Measurements from ENCODE around the gene TSPAN9.

Gene TSPAN9

DNA sequence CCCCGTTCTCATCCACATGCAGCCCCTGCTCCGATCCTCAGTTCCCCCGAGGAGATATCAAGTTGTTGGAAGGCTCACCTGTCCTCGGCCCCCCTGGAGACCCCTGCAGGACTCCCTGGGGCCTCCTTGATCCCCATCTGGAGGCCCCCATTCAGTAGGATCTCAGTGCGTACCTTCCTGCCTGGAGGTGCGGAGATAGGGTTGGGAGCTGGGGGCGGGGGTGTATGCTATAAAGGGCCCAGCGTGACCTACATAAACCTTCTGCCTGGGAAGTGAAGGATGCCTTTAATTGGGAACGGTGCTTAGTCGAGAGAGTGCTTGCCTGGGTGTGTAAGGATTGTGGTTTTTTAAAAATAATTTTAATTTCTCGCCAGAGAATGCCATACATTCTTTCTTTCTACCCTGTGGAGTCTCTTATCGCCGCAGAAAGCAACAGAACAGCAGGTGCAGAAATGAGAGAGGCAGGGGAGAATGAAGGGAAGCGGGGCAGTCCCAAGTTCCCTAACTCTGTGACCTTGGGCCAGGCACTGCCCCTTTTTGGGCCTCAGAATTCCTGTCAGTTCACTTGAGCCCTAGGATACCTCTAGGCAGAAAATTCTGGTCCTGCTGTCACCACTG is 153.7 kb downstream of the TSPAN9 start:
- H3K27ac Mint-ChIP-seq: no peak overlapping the region
- no peak for ATAC-seq (replicated peaks)
- peaks cover 8 to 10% of the 10 kb centered on the region in 2 donors for H3K27me3 Mint-ChIP-seq
- peaks cover 0 to 3% of the 10 kb centered on the region in 2 donors for H3K36me3 Mint-ChIP-seq
- no peak overlapping the region for H3K4me3 Mint-ChIP-seq
- peaks cover 0 to 6% of the 10 kb centered on the region in 2 donors for H3K9me3 Mint-ChIP-seq
- H3K4me1 Mint-ChIP-seq: peaks cover 27 to 48% of the 10 kb centered on the region in 2 donors
- no peak for DNase-seq

DNA sequence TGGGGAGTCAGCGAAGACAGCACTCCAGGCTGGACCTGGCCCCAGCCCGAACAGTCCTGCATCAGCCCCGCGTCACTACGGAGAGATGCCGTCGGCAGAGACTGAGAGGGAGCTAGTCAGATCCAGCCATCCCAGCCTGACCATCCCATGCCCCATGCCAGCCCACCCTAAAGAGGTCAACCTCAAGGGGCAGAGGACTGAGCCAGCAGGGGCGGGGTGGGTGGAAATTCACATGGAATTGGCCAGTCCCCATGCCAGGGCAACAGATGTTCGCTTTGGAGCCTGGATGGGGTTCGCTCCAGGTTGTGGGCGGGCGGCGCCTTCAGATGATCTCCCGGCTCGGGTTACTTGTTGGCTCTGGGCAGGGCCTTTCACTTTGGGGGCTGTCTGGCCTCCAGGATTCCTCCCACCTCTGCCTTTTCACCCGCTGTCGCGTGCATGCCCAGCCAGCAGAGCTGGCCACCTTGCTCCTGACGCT is 154.3 kb downstream of the TSPAN9 start:
- peaks cover 5 to 13% of the 10 kb centered on the region in 2 donors for H3K27me3 Mint-ChIP-seq
- peaks cover 0 to 3% of the 10 kb centered on the region in 2 donors for H3K36me3 Mint-ChIP-seq
- H3K4me1 Mint-ChIP-seq: peaks cover 23 to 44% of the 10 kb centered on the region in 2 donors
- no peak overlapping the region for H3K4me3 Mint-ChIP-seq
- no peak for DNase-seq
- peaks cover 0 to 6% of the 10 kb centered on the region in 2 donors for H3K9me3 Mint-ChIP-seq
- ATAC-seq (replicated peaks): no peak
- H3K27ac Mint-ChIP-seq: no peak overlapping the region

GRCh38 chr12:3233797-3234196 is 156.6 kb downstream of the TSPAN9 start:
- DNase-seq (no peak), ATAC-seq (replicated peaks) (no peak)
- peaks cover 14 to 23% of the 10 kb centered on the region in 2 donors for H3K4me1 Mint-ChIP-seq
- no peaks in the 10 kb centered on the region for H3K36me3 Mint-ChIP-seq
- no peak overlapping the region for H3K4me3 Mint-ChIP-seq
- no peak overlapping the region for H3K27ac Mint-ChIP-seq
- peaks cover 11 to 34% of the 10 kb centered on the region in 2 donors for H3K27me3 Mint-ChIP-seq
- H3K9me3 Mint-ChIP-seq: peaks cover 0 to 3% of the 10 kb centered on the region in 2 donors

- Mint-ChIP-seq H3K9me3 (no peaks in the 10 kb centered on the region), H3K27me3 (peaks cover 24 to 34% of the 10 kb centered on the region in 2 donors), H3K4me3 (no peak overlapping the region), H3K36me3 (no peaks in the 10 kb centered on the region), H3K27ac (no peak overlapping the region), H3K4me1 (peaks cover 0 to 1% of the 10 kb centered on the region in 2 donors)
- DNase-seq: no peak
- ATAC-seq (replicated peaks): peak; percentile 65 to 92
Measured at GRCh38 chr12:3236345-3237187, 159.4 kb downstream of the TSPAN9 start.

DNA sequence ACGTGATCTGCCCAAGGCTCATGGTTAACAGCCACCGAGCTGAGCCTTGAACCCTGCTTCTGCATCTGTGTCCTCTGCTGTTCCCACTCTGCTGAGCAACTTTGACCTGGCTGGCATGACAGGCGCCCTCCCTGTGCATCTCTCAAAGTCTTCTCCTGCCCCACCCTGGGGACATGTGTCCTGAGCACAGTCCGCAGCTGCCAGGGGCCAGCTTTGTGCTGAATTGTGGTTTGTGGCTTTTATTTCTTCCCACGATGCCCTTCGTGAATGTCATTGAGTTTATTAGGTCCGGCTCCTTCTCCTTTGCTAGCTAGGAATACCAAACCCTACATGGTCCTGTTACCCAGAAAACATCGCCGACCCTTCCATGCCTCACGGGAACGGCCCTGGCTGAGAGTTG is 161.0 kb downstream of the TSPAN9 start:
- H3K27ac Mint-ChIP-seq: no peak overlapping the region
- no peak overlapping the region for H3K4me3 Mint-ChIP-seq
- H3K4me1 Mint-ChIP-seq: peaks cover 3 to 7% of the 10 kb centered on the region in 2 donors
- no peaks in the 10 kb centered on the region for H3K36me3 Mint-ChIP-seq
- H3K9me3 Mint-ChIP-seq: no peaks in the 10 kb centered on the region
- ATAC-seq (replicated peaks): no peak
- peaks cover 24 to 34% of the 10 kb centered on the region in 2 donors for H3K27me3 Mint-ChIP-seq
- DNase-seq: no peak

GRCh38 chr12:3241621-3242020 is 164.4 kb downstream of the TSPAN9 start:
- H3K36me3 Mint-ChIP-seq: no peaks in the 10 kb centered on the region
- peaks cover 0 to 2% of the 10 kb centered on the region in 2 donors for H3K9me3 Mint-ChIP-seq
- H3K27ac Mint-ChIP-seq: no peak overlapping the region
- H3K4me1 Mint-ChIP-seq: peaks cover 5 to 10% of the 10 kb centered on the region in 2 donors
- ATAC-seq (replicated peaks): no peak
- H3K4me3 Mint-ChIP-seq: no peak overlapping the region
- peaks cover 19% of the 10 kb centered on the region in 2 donors for H3K27me3 Mint-ChIP-seq
- no peak for DNase-seq

GRCh38 chr12:3242199-3242863 is 165.2 kb downstream of the TSPAN9 start:
- H3K4me3 Mint-ChIP-seq: no peak overlapping the region
- H3K27ac Mint-ChIP-seq: no peak overlapping the region
- H3K9me3 Mint-ChIP-seq: peaks cover 0 to 2% of the 10 kb centered on the region in 2 donors
- DNase-seq (no peak), ATAC-seq (replicated peaks) (peak in 1 of 2 donors; percentile 20)
- no peaks in the 10 kb centered on the region for H3K36me3 Mint-ChIP-seq
- H3K27me3 Mint-ChIP-seq: peaks cover 12 to 19% of the 10 kb centered on the region in 2 donors
- peaks cover 8 to 10% of the 10 kb centered on the region in 2 donors for H3K4me1 Mint-ChIP-seq

- Mint-ChIP-seq H3K9me3 (peaks cover 0 to 2% of the 10 kb centered on the region in 2 donors), H3K4me3 (no peak overlapping the region), H3K36me3 (no peaks in the 10 kb centered on the region), H3K27me3 (peaks cover 0 to 19% of the 10 kb centered on the region in 2 donors), H3K4me1 (peaks cover 16 to 20% of the 10 kb centered on the region in 2 donors), H3K27ac (no peak overlapping the region)
- DNase-seq (no peak), ATAC-seq (replicated peaks) (peak; percentile 36 to 41)
Measured at GRCh38 chr12:3243376-3244084, 166.4 kb downstream of the TSPAN9 start.

DNA sequence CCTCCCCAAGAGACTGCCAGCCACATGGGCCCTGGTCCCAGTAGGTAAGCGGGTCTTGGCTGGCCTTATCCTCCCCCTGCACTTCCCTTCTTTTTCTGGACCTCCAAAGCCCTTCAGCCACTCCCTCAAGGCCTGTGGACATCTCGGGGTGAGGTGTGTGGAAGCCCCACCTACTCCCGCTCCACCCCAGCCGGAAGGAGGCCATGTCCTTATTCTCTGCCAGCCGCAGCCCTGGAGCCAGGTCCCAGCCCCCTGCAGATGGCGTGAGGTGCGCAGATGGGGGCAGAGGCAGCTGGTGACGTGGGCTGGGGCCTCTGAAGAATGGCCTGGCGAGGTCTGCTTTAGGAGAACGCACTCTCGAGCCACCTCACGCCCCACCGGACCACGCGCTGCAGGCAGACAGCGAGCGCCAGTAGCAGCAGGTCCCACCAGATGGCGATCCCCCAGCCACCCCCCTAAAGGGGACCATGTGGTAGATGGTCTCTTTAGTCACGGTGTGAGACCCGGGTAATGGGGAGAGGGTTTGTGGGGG is 167.1 kb downstream of the TSPAN9 start:
- Mint-ChIP-seq H3K4me1 (peaks cover 23 to 27% of the 10 kb centered on the region in 2 donors), H3K27me3 (peaks cover 4 to 19% of the 10 kb centered on the region in 2 donors), H3K4me3 (no peak overlapping the region), H3K27ac (no peak overlapping the region), H3K9me3 (peaks cover 0 to 2% of the 10 kb centered on the region in 2 donors), H3K36me3 (no peaks in the 10 kb centered on the region)
- DNase-seq (no peak), ATAC-seq (replicated peaks) (no peak)

DNA sequence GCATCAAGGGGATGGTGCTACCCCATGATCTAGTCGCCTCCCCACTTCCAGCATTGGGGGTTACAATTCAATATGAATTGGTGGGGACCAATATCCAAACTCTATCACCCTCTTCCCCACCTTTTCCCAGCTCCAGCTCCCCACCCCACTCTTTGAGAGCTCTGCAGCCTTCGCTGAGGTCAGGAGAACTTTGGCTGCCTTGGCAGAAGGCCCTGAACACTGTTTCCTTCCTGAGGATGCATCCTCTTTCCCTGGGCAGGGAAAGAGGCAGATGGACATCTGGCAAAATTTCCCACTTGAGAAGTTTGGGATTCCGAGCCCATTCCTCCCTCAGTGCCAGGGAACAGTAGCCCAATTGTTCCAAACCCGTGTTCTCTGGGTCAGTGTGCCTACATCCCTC is 169.1 kb downstream of the TSPAN9 start:
- H3K27me3 Mint-ChIP-seq: peaks cover 13 to 17% of the 10 kb centered on the region in 2 donors

GRCh38 chr12:3247077-3247476 is 169.9 kb downstream of the TSPAN9 start:
- peaks cover 0 to 2% of the 10 kb centered on the region in 2 donors for H3K9me3 Mint-ChIP-seq
- H3K36me3 Mint-ChIP-seq: no peaks in the 10 kb centered on the region
- no peak overlapping the region for H3K27ac Mint-ChIP-seq

More for the DNA sequence above, 169.1 kb downstream of the TSPAN9 start:
- ATAC-seq (replicated peaks) (no peak), DNase-seq (no peak)
- Mint-ChIP-seq H3K36me3 (no peaks in the 10 kb centered on the region), H3K4me1 (peaks cover 27 to 30% of the 10 kb centered on the region in 2 donors), H3K27ac (no peak overlapping the region), H3K9me3 (peaks cover 0 to 2% of the 10 kb centered on the region in 2 donors), H3K4me3 (no peak overlapping the region)

GRCh38 chr12:3247629-3248161 is 170.5 kb downstream of the TSPAN9 start:
- Mint-ChIP-seq H3K9me3 (peaks cover 0 to 2% of the 10 kb centered on the region in 2 donors), H3K27me3 (peaks cover 13 to 21% of the 10 kb centered on the region in 2 donors), H3K27ac (no peak overlapping the region), H3K36me3 (no peaks in the 10 kb centered on the region), H3K4me1 (peaks cover 27 to 28% of the 10 kb centered on the region in 2 donors), H3K4me3 (no peak overlapping the region)
- ATAC-seq (replicated peaks) (no peak), DNase-seq (no peak)

More at GRCh38 chr12:3247077-3247476, 169.9 kb downstream of the TSPAN9 start:
- H3K4me1 Mint-ChIP-seq: peaks cover 27 to 30% of the 10 kb centered on the region in 2 donors
- DNase-seq: no peak
- no peak overlapping the region for H3K4me3 Mint-ChIP-seq
- H3K27me3 Mint-ChIP-seq: peaks cover 13 to 19% of the 10 kb centered on the region in 2 donors
- no peak for ATAC-seq (replicated peaks)

- peaks cover 20 to 24% of the 10 kb centered on the region in 2 donors for H3K4me1 Mint-ChIP-seq
- no peak overlapping the region for H3K4me3 Mint-ChIP-seq
- peaks cover 0 to 2% of the 10 kb centered on the region in 2 donors for H3K9me3 Mint-ChIP-seq
- peak overlapping the region; percentile 48 for H3K27ac Mint-ChIP-seq
- peaks cover 13 to 21% of the 10 kb centered on the region in 2 donors for H3K27me3 Mint-ChIP-seq
- no peak for ATAC-seq (replicated peaks)
- no peak for DNase-seq
- H3K36me3 Mint-ChIP-seq: no peaks in the 10 kb centered on the region
Measured at GRCh38 chr12:3249081-3249800, 172.1 kb downstream of the TSPAN9 start.
